HG02840 (cell line): ENCODE data around the gene CYYR1.

ENCODE experiments used
- ATAC-seq: cut with Tn5 transposase; IDR thresholded peaks from one replicate; pipeline ENCODE4 v1.9.1; 2021; ENCODE audit warnings: mild to moderate bottlenecking, moderate library complexity, moderate number of reproducible peaks; ENCODE audit not compliant: unreplicated experiment, low FRiP score

Gene CYYR1

DNA sequence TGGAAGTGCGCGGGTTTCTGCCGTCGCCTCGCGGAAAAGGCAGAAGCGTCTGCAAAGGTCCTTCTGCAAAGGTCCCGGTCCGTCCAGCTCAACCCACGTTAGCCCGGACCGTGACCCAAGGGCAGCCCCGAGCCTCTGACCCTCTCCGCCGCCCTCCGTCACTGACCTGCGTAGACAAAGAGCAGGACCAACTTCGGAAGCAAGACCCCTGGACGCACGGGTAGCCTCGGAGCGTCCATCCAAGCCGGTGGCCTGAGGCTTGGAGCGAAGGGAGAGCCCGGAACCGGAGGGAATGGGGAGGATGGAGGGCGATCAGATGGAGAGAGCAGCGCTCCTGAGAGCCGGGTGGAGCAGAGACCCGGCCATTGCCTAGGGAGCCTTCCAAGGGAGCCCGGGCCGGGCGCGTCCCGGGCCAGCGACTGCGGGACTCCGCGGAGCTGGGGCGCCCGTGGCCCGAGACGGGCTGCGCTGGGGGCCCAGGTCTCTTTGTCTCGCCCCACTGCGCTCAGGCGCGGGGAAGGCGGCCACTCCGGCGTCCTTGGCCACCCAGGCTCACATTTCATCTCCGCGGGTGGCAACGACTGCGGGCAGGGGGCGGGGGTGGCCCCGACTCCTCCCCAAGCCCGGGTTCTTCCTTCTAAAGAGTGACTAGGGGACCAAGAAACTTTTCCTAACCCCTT is at the start of gene CYYR1:
TSS of gene CYYR1 (minus strand) at position 585 of the 680 bp plus-strand sequence. CDS start at position 239, 346 bp downstream.
- no peak for ATAC-seq

DNA sequence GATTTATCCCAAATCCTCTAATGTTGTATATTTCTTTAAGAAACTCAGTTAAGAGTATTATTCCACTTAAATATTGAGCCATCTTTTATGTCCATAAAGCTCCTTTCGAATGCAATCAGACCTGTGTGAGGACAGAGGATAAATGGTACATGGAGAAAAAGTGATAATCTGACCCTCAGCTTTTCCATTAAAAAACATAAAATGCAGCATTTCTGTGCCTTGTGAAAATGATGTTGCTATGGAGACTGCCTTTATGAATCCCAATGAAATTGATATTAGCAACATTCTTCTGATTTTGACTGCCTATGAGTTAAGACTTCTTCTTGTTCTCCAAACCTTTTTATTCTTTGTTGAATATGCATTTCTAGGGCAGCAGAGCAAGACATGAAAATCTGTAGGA is 44.1 kb upstream of the CYYR1 start:
- ATAC-seq = no peak

DNA sequence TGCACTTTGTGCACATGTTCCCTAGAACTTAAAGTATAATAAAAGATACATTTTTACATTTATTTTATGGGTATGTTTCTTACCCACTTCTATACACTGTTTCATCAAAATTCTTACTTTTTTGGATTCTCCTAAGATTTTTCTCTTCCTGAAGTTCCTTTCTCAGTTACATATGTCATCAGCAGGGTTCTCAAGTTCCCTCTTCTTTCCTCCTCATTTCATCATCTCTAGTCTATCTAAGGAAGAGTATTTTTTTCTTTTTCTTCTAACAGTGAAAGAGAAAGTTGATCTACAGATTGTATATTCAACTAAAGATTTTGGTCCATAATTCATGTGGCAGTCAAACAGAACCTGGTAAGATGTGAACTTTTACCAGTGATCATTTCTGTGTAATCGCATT is 41.2 kb upstream of the CYYR1 start:
- ATAC-seq = no peak

DNA sequence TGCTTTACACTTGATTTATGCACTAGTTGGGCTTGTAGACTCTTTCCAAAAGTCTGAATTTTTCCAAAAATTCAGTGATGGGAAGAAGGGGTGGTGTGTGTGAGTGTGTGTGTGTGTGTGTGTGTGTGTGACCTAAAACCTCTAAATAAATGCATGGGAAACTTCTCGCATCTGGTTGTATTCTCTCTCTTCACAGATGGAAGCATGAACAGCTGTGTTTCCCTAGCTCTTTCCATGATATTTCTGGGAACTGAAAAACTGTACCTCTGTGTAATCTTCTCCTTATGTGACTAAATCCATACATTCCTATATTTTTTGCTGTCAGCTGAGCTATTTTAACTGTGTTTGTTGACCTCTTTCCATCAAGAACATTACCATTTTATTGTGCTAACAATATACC is 26.2 kb upstream of the CYYR1 start:
- no peak for ATAC-seq

DNA sequence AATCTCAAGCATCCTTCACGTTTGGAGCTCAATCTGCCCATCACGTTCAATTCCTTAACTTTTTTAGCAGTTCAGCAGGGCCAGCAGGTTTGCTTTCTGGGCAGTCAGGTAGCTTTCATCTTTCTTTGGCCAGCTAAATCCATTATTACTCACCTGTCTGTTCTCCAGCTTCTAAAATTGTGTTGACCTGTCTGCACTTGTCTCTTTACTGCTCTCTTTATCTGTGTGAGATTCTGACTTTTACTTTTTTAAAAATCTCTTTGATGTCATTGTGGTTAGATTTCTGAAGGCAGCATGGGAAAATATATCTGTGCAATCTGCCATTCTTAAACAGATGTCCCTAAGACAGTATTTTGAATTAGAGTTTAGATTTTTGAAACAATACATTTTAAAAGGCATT is 24.9 kb upstream of the CYYR1 start:
- no peak for ATAC-seq

DNA sequence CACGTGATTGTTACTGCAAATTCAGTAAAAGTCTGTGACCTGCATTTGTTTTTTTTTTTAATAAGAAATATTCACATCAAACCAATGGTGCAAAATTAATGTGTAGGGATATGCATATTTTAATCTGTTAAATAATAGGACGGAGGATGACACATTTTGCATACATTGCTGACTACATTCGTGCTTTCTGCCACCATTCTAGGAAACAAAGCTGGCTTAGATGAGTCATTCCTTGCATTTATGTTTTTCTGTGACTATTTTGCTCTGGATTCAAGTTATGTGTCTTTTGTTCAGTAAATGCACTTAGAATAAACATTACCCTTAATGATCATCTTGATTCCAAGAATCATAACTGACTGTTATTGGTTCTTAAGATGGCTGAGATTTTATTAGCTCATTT is 23.9 kb upstream of the CYYR1 start:
- no peak for ATAC-seq

DNA sequence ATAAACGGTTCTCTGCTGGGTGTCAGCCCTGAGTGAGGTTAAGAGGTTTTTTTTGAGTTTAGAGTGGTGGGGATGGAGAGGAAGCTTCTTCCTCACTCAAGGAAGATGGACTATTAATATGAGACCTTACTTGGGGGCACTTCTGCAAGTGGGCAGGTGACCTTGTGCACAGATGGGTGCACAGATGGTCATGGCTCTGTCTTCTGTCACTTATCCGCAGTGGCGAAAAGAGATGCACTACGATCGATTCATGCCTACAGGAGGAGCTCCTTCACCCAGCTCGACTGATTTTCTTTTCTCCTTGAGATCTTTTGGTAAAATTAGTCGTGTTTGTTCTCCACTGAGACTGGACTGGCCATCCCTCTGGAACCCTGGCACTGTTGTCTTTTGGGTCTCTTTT is 22.9 kb upstream of the CYYR1 start:
- no peak for ATAC-seq

DNA sequence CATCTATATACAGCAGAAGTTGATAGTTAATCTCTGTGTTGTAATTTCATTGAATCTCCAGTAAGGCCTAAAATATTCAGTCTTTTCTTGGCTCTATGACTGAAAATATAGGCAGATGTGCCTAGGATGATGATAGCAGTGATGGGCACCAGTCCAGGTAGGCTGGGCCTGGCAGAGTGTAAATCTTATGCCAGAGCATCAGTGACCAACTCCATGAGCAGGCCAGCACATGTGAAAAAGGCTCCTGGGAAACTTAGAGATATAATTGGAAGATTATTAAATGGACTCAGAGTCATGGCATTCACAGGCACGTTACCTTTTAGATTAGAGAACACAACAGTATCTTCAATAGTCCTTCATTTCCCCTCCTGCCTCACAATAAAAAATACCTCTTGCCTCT is 20.7 kb upstream of the CYYR1 start:
- no peak for ATAC-seq

DNA sequence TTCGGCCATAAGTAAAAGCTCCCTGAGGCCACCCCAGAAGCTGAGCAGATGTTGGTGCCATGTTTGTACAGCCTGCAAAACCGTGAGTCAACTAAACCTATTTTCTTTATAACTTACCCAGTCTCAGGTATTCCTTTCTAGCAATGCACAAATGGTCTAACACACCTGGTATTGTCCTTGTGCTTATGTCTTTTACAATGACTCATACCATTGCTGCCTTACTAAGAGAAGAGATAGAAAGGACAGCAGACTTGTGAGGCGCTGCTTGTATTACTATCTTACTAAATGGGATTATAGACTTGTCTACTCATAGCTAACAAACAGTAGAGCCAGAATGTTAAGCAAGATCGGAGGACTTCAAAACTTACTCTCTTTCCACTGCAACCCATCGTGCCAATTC is 18.5 kb upstream of the CYYR1 start:
- ATAC-seq = no peak

DNA sequence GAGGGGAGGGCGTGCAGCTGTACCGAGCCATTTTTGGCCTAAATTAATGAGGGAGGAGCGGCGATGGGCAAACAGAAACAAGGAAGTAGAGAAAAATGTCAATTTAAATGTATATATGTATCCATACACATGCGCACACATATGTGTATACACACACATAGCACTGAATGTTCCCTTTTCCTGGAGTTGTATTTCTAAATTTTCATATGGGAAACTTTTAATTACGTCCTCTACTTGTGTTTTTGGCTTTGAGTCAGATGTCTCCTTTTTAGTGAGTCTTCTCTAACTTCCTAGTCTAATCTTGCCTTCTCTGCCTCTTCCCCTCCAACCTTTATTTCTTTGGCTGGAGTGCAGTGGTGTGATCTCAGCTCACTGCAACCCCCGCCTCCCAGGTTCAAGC is 15.4 kb upstream of the CYYR1 start:
- no peak for ATAC-seq

DNA sequence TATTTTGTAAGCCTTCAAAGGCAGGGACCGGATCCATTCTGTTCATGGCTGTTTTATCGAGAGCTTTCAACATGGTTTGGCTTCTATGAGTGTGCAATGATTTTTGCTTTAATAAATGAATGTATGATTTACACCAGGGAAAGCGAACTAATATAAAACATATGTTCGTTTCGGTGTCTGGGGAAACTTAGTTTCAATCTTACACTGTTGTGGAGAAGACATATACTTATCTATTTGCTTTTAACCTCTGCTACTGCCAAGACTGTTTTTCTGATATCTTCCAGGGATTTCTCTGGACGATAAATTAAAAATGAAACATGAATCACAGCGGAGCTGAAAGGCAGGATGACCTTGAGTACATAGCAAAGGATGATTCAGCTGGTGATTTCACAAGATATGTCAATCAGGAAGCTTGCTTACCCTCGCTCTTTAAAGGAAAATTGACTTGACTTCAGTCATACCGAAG is 14.7 kb upstream of the CYYR1 start:
- no peak for ATAC-seq

DNA sequence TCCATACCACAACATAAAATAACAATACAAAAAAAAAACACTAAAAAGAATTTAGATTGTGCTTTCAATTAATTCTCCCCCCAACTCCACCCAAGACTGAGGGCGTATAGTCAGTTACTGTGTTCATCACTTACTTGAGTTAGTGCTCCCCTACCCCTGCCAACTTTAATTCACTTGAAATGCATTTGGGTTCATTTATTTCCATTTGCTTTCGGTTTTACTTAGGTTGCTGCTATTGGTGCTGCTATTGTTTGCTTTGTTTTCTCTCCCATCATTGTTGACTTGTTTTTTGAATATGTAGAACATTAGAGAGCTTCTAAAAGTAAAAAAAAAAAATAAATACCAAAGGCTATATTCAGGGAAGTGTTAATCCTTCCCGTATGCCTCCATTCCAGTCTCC is 10.7 kb upstream of the CYYR1 start:
- no peak for ATAC-seq

DNA sequence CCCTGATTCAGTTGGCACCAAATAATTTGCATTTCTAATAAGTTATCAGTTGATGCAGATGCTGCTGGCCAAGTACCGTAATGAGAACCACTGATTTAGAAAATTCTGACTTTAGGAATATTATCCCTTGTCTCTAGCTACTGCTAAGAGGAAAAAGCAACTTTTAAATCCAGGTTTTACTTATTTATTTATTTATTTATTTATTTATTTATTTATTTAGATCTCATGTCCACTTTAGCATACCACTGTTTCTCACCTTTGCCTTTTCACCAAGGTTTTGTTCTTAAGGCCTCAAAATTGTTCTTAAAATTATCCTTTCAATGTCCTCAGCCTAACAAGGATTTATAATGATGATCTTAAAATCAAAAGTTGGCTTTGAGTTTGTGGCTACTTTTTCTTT is 8.7 kb upstream of the CYYR1 start:
- ATAC-seq = no peak

DNA sequence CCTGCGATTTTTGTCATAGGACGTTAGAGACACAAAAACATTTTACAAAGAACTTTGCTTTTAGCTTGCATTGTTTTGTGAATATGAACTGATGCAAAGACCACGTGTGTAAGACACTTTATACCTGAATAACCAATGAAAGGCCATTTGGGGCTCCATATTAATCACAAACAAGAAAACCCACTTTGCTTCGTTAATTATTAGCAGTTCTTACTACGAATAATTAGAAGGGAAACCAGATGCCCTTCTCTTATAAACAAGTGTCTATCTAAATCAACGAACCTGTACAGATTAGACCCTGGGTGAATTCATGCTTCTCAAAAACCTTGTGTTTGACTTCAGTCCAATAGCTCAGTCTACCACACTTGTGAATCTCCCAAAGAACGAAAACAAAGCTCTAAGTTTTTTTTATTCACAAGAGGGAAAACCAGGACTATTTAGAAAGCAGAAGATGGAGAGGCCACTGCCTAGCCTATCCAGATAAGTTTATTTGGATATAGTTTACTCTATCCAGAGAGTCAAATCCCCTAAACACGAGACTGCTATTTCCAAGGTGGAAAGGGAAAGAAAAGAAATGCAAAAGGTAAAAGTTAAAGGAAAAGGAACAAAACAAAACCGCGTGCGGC is 897 bp downstream of the CYYR1 start:
- no peak for ATAC-seq

DNA sequence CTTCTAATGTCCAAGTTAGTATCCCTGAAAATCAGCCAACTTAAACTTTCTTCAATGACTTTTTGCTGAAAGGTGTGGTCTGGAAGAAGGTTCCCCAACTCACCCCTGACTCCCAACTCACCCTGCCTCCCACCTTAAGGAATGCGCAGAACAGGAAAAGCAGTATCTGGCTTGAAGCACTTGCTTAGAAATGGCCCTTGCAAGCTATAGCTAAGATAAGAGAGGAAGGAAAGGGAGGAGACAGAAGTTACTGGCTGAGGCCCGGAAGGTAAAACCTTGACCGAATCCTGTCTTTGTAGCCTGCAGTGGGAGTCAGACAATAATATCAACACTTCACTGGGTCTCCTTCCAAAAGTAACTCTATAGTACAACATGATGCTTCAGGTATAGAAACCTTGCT is 2.9 kb downstream of the CYYR1 start:
- ATAC-seq = no peak

DNA sequence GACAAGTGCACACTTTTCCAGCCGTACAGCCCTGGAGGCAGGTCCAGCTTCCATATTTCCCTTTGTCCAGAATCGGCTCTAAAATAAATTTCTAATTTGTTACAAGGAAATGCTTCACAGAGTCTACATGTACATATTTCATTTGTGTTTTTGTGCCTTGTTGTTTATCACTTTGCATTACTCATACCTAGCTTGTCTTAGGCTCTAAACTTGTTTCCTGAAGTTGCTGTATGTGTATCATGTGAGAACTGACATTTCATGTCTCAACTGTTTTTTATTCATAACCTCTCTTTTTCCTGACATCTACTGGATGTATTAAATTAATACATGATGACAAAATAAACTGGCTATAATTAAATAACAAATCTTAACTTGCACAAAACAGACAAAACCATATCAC is 7.5 kb downstream of the CYYR1 start:
- no peak for ATAC-seq

DNA sequence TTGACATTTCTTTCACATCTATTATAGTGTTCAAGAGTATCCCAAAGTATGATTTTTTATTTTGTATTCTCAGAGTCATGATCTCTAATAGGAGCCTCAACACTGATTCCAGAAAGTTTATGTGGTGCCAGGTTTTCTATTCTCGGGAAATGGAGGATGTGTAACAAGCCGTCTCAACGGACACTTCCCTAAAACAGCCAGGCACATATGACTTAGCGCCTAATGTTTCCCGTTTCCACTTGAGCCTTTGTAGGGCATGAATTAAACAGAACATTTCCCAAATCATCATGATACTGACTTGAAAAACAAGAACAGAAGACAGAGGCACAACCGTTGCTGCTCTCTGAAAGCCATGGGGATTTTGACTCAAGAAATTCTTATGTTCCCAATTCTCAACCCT is 8.0 kb downstream of the CYYR1 start:
- no peak for ATAC-seq

DNA sequence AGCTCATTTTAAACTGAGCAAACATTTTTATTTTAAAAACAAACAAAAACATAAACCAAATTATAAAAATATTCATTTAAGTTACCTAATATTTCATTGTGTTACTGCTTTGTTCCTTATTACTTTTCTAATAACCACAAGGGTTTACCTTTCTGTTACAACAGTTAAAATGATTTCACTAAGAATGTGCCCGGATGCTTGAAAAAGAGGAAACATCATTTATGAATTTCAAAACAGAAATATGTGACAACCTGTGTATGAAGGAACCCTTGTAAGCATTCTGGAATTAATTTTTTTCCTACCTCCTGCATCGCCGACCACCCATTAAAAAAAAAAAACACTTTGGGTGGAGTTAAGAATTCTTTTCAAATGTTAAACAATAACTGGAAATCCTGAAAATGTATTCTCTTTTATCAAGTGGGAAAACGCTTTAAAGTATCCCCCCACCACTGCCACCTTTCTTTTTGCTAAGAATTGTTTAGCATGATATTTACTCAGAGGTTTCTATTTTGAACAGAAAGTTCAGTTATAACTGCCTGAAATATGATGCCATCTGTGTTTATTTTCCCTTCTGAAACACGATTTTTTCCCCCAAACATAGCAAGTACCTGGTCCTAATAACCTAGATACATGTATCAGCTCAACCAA is 9.1 kb downstream of the CYYR1 start:
- ATAC-seq = no peak

DNA sequence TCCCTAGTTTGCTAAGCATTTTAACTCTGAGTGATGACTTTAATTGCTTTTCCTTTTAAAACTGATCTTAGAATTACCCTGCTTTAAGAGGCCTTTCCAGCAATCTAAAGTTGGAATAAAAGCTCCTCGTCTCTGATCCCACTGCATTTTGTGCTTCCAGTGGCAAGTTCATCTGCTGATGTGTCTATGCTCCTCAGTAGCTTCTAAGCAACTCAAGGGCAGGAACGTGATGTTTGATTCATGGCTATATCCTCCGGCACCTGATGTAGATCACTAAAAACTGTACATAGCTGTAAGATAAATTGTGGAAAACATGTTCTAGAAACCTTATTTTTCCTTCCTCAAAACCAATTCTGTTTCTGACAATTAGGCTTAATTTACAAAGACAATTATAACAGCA is 12.5 kb downstream of the CYYR1 start:
- no peak for ATAC-seq

DNA sequence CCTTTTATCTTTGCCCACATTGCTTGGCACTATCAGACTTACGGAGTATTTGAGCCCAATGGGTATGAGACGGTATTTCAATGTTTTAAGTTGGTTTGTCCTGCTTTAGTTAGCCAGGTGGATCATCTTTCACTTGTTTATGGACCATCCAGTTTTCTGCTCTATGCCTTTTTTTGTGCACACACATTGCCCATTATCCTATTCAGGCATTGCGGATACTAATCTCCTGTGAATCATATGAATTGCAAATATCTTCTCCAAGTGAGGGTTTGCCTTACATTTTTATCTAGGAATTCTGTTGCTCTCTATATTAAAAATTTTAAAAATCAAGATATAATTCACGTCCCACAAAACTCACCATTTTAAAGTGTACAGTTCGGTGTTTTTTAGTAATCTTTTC is 14.0 kb downstream of the CYYR1 start:
- ATAC-seq = no peak

DNA sequence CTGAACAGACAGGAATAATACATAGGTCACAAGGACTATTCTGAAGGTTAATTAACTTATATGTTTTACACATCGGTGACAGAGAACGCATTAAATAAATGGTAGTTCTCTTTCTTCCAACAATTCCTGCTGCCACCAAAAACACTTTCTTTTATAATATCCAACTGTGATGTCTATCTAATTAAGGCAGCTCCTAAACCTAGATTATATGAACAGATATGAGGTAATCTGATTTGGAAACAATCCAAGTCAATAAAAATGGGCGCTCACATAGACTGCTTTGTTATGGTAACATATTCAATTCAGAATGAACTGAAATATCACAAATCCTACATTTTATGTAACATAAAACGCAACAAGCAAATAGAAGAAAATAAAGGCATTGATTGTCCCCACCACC is 16.0 kb downstream of the CYYR1 start:
- no peak for ATAC-seq

DNA sequence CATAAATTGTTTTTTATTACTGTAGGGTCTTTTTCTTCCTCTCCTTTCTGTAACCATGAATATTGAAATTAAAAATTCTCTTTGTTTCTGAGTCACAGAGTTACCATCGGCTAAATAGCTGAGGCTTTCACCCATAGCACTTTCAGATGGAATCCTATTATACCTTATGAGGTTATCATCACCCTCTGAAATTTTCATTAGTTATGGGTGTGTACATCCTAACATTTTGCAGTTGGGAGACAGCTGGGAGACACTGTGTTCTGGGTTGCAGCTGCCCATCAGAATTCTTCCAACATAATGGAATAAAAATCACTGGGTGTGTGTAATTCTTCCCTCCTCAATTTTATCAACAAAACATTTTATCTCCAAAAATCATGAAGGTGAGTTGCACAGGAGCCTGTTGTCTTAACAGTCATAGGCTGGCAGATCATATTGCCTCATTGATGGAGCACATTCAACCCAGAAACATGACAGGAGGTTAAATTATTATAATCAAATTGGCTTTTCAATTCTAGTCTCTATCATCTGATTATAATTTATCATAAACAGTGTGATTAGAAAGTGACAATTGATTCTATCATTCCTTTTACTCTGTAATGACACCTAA is 17.4 kb downstream of the CYYR1 start:
- ATAC-seq = no peak
